ENCODE data around the gene SLC41A3. TPM values are rescaled to one million over a fixed set of nuclear protein-coding genes. Genes with fewer than 3 reads are reported as not detected.
A peak's percentile ranks its signal among the peaks of the same experiment; 100 is the strongest.

Gene SLC41A3
- total RNA-seq, 1 experiment from 2014 or later, result 35.5 TPM

DNA sequence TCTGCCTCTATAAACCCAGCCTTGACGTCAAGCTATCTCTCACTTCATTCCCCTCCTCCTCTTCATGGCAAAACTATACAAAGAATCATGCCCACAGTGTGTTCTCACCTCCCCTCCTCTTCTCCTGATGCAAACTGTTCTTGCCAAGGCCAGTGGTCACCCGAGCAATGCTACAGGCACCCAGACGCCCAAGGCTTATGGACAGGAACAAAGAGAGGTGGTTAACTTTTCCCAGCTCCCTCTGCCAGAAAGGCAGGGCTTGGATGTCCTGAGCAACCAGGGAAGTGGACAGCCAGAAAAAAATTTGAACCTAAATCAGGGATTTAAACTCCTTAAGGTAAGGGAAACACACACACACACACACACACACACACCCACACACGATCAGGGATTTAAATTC is 5.1 kb downstream of the SLC41A3 start:
- H3K9me3 ChIP-seq (ENCODE audit: control insufficient read depth, low read depth, low read length), result no peaks in the 10 kb centered on the region
- H3K4me1 Mint-ChIP-seq, result peaks cover 4 to 11% of the 10 kb centered on the region in 2 experiments; a peak in 3 of 4 replicates
- DNase-seq, result no peak
- no peak overlapping the region for H4K91ac ChIP-seq (ENCODE audit: insufficient read length, low read depth, low read length)
- H2BK12ac ChIP-seq (ENCODE audit: insufficient read length, low read depth, low read length), result no peak overlapping the region
- no peak overlapping the region for H2BK15ac ChIP-seq (ENCODE audit: low read depth, low read length)
- TF ChIP-seq, protein P1, sequence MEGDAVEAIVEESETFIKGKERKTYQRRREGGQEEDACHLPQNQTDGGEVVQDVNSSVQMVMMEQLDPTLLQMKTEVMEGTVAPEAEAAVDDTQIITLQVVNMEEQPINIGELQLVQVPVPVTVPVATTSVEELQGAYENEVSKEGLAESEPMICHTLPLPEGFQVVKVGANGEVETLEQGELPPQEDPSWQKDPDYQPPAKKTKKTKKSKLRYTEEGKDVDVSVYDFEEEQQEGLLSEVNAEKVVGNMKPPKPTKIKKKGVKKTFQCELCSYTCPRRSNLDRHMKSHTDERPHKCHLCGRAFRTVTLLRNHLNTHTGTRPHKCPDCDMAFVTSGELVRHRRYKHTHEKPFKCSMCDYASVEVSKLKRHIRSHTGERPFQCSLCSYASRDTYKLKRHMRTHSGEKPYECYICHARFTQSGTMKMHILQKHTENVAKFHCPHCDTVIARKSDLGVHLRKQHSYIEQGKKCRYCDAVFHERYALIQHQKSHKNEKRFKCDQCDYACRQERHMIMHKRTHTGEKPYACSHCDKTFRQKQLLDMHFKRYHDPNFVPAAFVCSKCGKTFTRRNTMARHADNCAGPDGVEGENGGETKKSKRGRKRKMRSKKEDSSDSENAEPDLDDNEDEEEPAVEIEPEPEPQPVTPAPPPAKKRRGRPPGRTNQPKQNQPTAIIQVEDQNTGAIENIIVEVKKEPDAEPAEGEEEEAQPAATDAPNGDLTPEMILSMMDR (conservative IDR thresholded peaks at IDR 0.05), result no peak
- no peak overlapping the region for H3K14ac ChIP-seq (ENCODE audit: insufficient read depth, low read length)
- H2AFZ ChIP-seq (ENCODE audit: low read length), result no peak overlapping the region
- H2BK120ac ChIP-seq (ENCODE audit: low read depth, low read length, poor library complexity, severe bottlenecking), result no peak overlapping the region
- H3K23me2 ChIP-seq (ENCODE audit: insufficient read length, low read depth, low read length, poor library complexity, severe bottlenecking), result no peaks in the 10 kb centered on the region
- peak overlapping the region in 1 of 3 experiments; percentile 82; a peak in 1 of 7 replicates for H3K27ac Mint-ChIP-seq
- no peak overlapping the region for H3K18ac ChIP-seq (ENCODE audit: insufficient read length, low read depth, low read length)
- no peaks in the 10 kb centered on the region for H3K4me1 ChIP-seq (ENCODE audit: insufficient read depth, low read length)
- no peak overlapping the region for H4K5ac ChIP-seq (ENCODE audit: insufficient read length, low read depth, low read length)
- no peak overlapping the region for H3K9ac ChIP-seq (ENCODE audit: extremely low read depth, insufficient read length, low read length)
- no peak overlapping the region for H3T11ph ChIP-seq (ENCODE audit: low read length)
- no peak overlapping the region for H2BK20ac ChIP-seq (ENCODE audit: low read depth, low read length, poor library complexity, severe bottlenecking)
- H3K36me3 Mint-ChIP-seq (ENCODE audit: insufficient read depth in 1 of 3, low read depth in 3 of 3), result peaks cover 0 to 9% (median 5%) of the 10 kb centered on the region in 3 experiments; a peak in 6 of 7 replicates
- no peak overlapping the region for H3K27ac ChIP-seq (ENCODE audit: insufficient read length, low read depth, low read length)
- no peak overlapping the region for H3K4me2 ChIP-seq (ENCODE audit: insufficient read depth, insufficient read length, low read length)
- no CpG with 5 or more reads among the region's 4 CpGs for WGBS (ENCODE audit: extremely low coverage, insufficient read length, low lambda C conversion rate)
- no peak overlapping the region for H3K4ac ChIP-seq (ENCODE audit: low read depth, low read length)
- no peaks in the 10 kb centered on the region for H3K79me2 ChIP-seq (ENCODE audit: insufficient read depth, low read length)
- no peak overlapping the region for H2AK5ac ChIP-seq (ENCODE audit: insufficient read length, low read length)
- no peak overlapping the region for H3K56ac ChIP-seq (ENCODE audit: insufficient read length, low read depth, low read length)
- no peak overlapping the region for H2BK5ac ChIP-seq (ENCODE audit: insufficient read length, low read length)
- no peak overlapping the region; a peak in 1 of 5 replicates for H3K4me3 Mint-ChIP-seq
- H3K27me3 Mint-ChIP-seq (ENCODE audit: low read depth), result no peaks in the 10 kb centered on the region
- no peaks in the 10 kb centered on the region for H4K20me1 ChIP-seq (ENCODE audit: control insufficient read depth, insufficient read depth, insufficient read length)
- H3K23ac ChIP-seq (ENCODE audit: insufficient read length, low read depth, low read length), result no peak overlapping the region
- H4K8ac ChIP-seq (replicated peaks; ENCODE audit: insufficient read length, low read depth, low read length), result no peak overlapping the region
- H3K79me1 ChIP-seq (ENCODE audit: insufficient read depth, low read depth, low read length, poor library complexity, severe bottlenecking), result peaks cover 3% of the 10 kb centered on the region
- no peaks in the 10 kb centered on the region; a peak in 2 of 5 replicates for H3K9me3 Mint-ChIP-seq
- no peaks in the 10 kb centered on the region for H3K27me3 ChIP-seq (ENCODE audit: insufficient read depth, low read length)
